GM12878 (cell line): ENCODE measurements around the gene TAF11L6. TPM values are rescaled to one million over a fixed set of nuclear protein-coding genes. Genes with fewer than 3 reads are reported as not detected.
"Not testable (repeated sequence)": the region's sequence is repeated elsewhere in the genome, so short reads cannot be mapped to it uniquely, and the experiment has no call there.

Source experiments
- ATAC-seq: fragments of 200-7000 bp; cut with Tn5 transposase; 3 replicates; pipeline ENCODE4 v1.9.1; 2020; ENCODE audit warnings: mild to moderate bottlenecking, moderate library complexity
- Bru-seq: library from RNA; stranded (reverse); fragments of 400-500 nt; gene quantifications from one replicate; lab custom pipeline; 2021; lab: Mats Ljungman, UMichigan
- BruChase-seq, 2 experiments: library from RNA; stranded (reverse); fragments of 400-500 nt; gene quantifications; one replicate each; lab custom pipeline; 2021; lab: Mats Ljungman, UMichigan
- BruUV-seq: library from RNA; stranded (reverse); fragments of 400-500 nt; replicated peaks from 2 replicates; lab custom pipeline; 2021; lab: Mats Ljungman, UMichigan
- CTCF ChIA-PET: fragments of 300-600 bp; sonication (Branson Sonifier 250); formaldehyde crosslinking; extraction: SDS; loops from one replicate; lab custom pipeline; 2021; ENCODE audit warnings: inconsistent platforms; lab: Yijun Ruan, JAX
- POLR2A ChIA-PET: fragments of 350-600 bp; formaldehyde crosslinking; extraction: SDS; loops from one replicate; lab custom pipeline; 2021; ENCODE audit warnings: inconsistent platforms; lab: Charles Lee
- RAD21 ChIA-PET: fragments of 300-600 bp; sonication (Branson Sonifier 250); formaldehyde crosslinking; loops from one replicate; lab custom pipeline; 2023; ENCODE audit warnings: antibody characterized with exemption; ENCODE audit not compliant: unreplicated experiment; lab: Charles Lee
- SMC1A ChIA-PET: fragments of 300-600 bp; sonication (Branson Sonifier 250); formaldehyde crosslinking; loops from one replicate; lab custom pipeline; 2023; ENCODE audit not compliant: unreplicated experiment, uncharacterized antibody; lab: Charles Lee
- DNase-seq: peaks from one replicate; pipeline ENCODE4 v3.0.0-alpha.2; 2011; ENCODE audit warnings: low read depth, low spot score
- FAIRE-seq: peaks from 3 replicates; lab custom pipeline; 2011; peaks lifted over from hg19 to GRCh38; lab: Jason Lieb, UNC
- H2AFZ ChIP-seq: 2 replicates; pipeline ENCODE4 v1.6.0; 2011; ENCODE audit warnings: low read depth, low read length, control low read depth; ENCODE audit not compliant: control insufficient read depth
- H3K27ac ChIP-seq: 2 replicates; pipeline ENCODE4 v1.5.1; 2011; ENCODE audit warnings: control low read depth; ENCODE audit not compliant: control insufficient read depth, insufficient read depth
- H3K27me3 ChIP-seq, 2 experiments: replicated peaks in 1 of 2; 2 replicates each; pipeline versions ENCODE4 v1.6.0 to v1.6.1; 2011; ENCODE audit warnings: low read length in 1 of 2; ENCODE audit not compliant: control insufficient read depth in 2 of 2, insufficient read depth in 2 of 2
- H3K36me3 ChIP-seq, 2 experiments: 2 replicates each; pipeline ENCODE4 v1.5.1; 2011; ENCODE audit warnings: low read length in 1 of 2; ENCODE audit not compliant: control insufficient read depth in 2 of 2, insufficient read depth in 2 of 2
- H3K4me1 ChIP-seq: 2 replicates; pipeline ENCODE4 v1.6.1; 2011; ENCODE audit warnings: mild to moderate bottlenecking, low read length, moderate library complexity, mixed read lengths; ENCODE audit not compliant: control insufficient read depth, insufficient read depth
- H3K4me2 ChIP-seq: 2 replicates; pipeline ENCODE4 v1.6.0; 2011; ENCODE audit warnings: control low read depth; ENCODE audit not compliant: control insufficient read depth, insufficient read depth
- H3K4me3 ChIP-seq: fragments of 200-600 bp; sonication (generic); 2 replicates; pipeline ENCODE4 v1.5.1; 2016
- H3K79me2 ChIP-seq: 2 replicates; pipeline ENCODE4 v1.6.0; 2011; ENCODE audit warnings: low read length; ENCODE audit not compliant: control insufficient read depth, insufficient read depth
- H3K9ac ChIP-seq: 2 replicates; pipeline ENCODE4 v1.8.0; 2011; ENCODE audit warnings: low read length, control low read depth, mixed read lengths; ENCODE audit not compliant: control insufficient read depth, insufficient read depth
- H3K9me3 ChIP-seq: replicated peaks from 3 replicates; pipeline ENCODE4 v1.5.1; 2011; ENCODE audit warnings: mild to moderate bottlenecking, low read length; ENCODE audit not compliant: control insufficient read depth, insufficient read depth
- H4K20me1 ChIP-seq: 2 replicates; pipeline ENCODE4 v1.6.0; 2011; ENCODE audit not compliant: control insufficient read depth, insufficient read depth
- BCL11A ChIP-seq: IDR thresholded peaks from 2 replicates; pipeline ENCODE4 v1.6.1; 2011; ENCODE audit warnings: low read depth, low read length
- MYC ChIP-seq: IDR thresholded peaks from 2 replicates; pipeline ENCODE4 v1.6.1; 2011; ENCODE audit warnings: mild to moderate bottlenecking, low read length, moderate library complexity, inconsistent platforms; ENCODE audit not compliant: insufficient read depth, insufficient replicate concordance, insufficient read length, severe bottlenecking
- NBN ChIP-seq: fragments of 450-650 bp; IDR thresholded peaks from 2 replicates; pipeline ENCODE4 v1.6.1; 2016
- NFXL1 ChIP-seq: fragments of 450-650 bp; IDR thresholded peaks from 2 replicates; pipeline ENCODE4 v1.6.1; 2017; ENCODE audit warnings: antibody characterized with exemption, mild to moderate bottlenecking, borderline replicate concordance
- RAD21 ChIP-seq: IDR thresholded peaks from 2 replicates; pipeline ENCODE4 v1.6.1; 2011; ENCODE audit warnings: mild to moderate bottlenecking, low read depth, low read length, moderate library complexity; ENCODE audit not compliant: insufficient read depth
- SMC3 ChIP-seq: IDR thresholded peaks from 2 replicates; pipeline ENCODE4 v1.6.1; 2011; ENCODE audit warnings: low read length, improper control_type of control experiment, borderline replicate concordance
- WRNIP1 ChIP-seq: IDR thresholded peaks from 2 replicates; pipeline ENCODE4 v1.6.1; 2011; ENCODE audit warnings: low read depth, low read length, improper control_type of control experiment, borderline replicate concordance
- WGBS: methylation state at CpG from one replicate; pipeline ENCODE4 v1.1.6; 2016; ENCODE audit warnings: low lambda C conversion rate; ENCODE audit not compliant: insufficient replicate concordance, insufficient coverage; ENCODE audit errors: missing lambda C conversion rate; 5-methylcytosine and 5-hydroxymethylcytosine counted together
- in situ Hi-C: fragments of 300-500 bp; cut with MboI; formaldehyde crosslinking; loops from 9 replicates; pipeline ENCODE4 v1.14.3; 2018; ENCODE audit warnings: mixed read lengths
- intact Hi-C: fragments of 100-400 bp; cut with micrococcal nuclease; formaldehyde crosslinking; loops from one replicate; pipeline ENCODE4 v1.14.2; 2022; ENCODE audit not compliant: unreplicated experiment
- long read RNA-seq, 2 experiments: library from polyadenylated mRNA; unstranded; transcript quantifications; one replicate each; pipeline ENCODE4 v2.0.0, GENCODE V29; 2019 to 2020
- polyA minus RNA-seq, 3 experiments: library from RNA; depleted of rRNA, polyadenylated mRNA; stranded (reverse); fragments of >200 nt; gene quantifications; 2 replicates each; pipeline ENCODE4 v1.2.3, GENCODE V29; 2011
- polyA plus RNA-seq, 11 experiments: library from polyadenylated mRNA; depleted of rRNA in 4 of 11; unstranded in 6 of 11; stranded (reverse) in 5 of 11; fragments of >200 nt; fragmentation: Nextera tagmentation in 4 of 11; fragmentation: Illumina TruSeq in 1 of 11; extraction: Ambion mirVana in 4 of 11; extraction: Trizol in 1 of 11; gene quantifications; 1 replicate in 1 of 11; 2 replicates in 10 of 11; pipeline versions ENCODE4 v1.2.1 to v1.2.3, GENCODE V29; 2011 to 2016; ENCODE audit warnings: inconsistent platforms in 2 of 11, missing spikeins in 2 of 11, low read depth in 1 of 11
- total RNA-seq, 4 experiments: library from RNA; depleted of rRNA in 3 of 4; stranded (reverse); fragments of >200 nt in 3 of 4; fragmentation: Illumina TruSeq in 1 of 4; extraction: Trizol in 1 of 4; gene quantifications; 2 replicates each; pipeline versions ENCODE4 v1.2.1 to v1.2.3, GENCODE V29; 2013 to 2021

Gene TAF11L6
- not detected in 2 replicates for total RNA-seq (2013; cell fraction: nucleolus; rRNA removed)
- not detected in 2 replicates for total RNA-seq (2014; rRNA removed)
- not detected in 2 replicates for total RNA-seq (2014; rRNA removed; fragmentation: Illumina TruSeq; extraction: Trizol)
- not detected in 2 replicates for total RNA-seq (2021)
- not detected for polyA plus RNA-seq (2011; ENCODE audit: low read depth)
- not detected in 2 replicates for polyA plus RNA-seq (2011; rRNA removed)
- not detected in 2 replicates for polyA plus RNA-seq (2011; cell fraction: cytosol; rRNA removed)
- polyA plus RNA-seq (2011; cell fraction: nucleus; rRNA removed) = not detected in 2 replicates
- polyA plus RNA-seq (2012) = not detected in 2 replicates
- polyA plus RNA-seq (2014; fragmentation: Illumina TruSeq; extraction: Trizol) = not detected in 2 replicates
- polyA plus RNA-seq (2014; fragmentation: Nextera tagmentation; extraction: Ambion mirVana) = not detected
- not detected in 2 replicates for polyA plus RNA-seq (2014; rRNA removed)
- not detected for polyA plus RNA-seq (2016; fragmentation: Nextera tagmentation; extraction: Ambion mirVana)
- polyA minus RNA-seq (2011; rRNA and poly(A)+ RNA removed) = not detected in 2 replicates
- not detected in 2 replicates for polyA minus RNA-seq (2011; cell fraction: cytosol; rRNA and poly(A)+ RNA removed)
- polyA minus RNA-seq (2011; cell fraction: nucleus; rRNA and poly(A)+ RNA removed) = not detected in 2 replicates
- Bru-seq, nascent RNA = not detected
- BruChase-seq, experiment 1, labeled RNA remaining after a 6-hour chase = not detected
- BruChase-seq, experiment 2, labeled RNA remaining after a 2-hour chase = not detected
- long read RNA-seq, experiment 1 = 0 reads
- long read RNA-seq, experiment 2 = 0 reads

GRCh38 chr5:17528369-17528768, at the start of gene TAF11L6:
TSS of gene TAF11L6 (plus strand) at chr5:17528669.
- H3K9me3 ChIP-seq, CTCF ChIA-PET, H2AFZ ChIP-seq, ATAC-seq, H3K9ac ChIP-seq, POLR2A ChIA-PET, in situ Hi-C loops, H4K20me1 ChIP-seq, BruUV-seq, H3K36me3 ChIP-seq, H3K27ac ChIP-seq, FAIRE-seq, H3K79me2 ChIP-seq, H3K4me3 ChIP-seq, H3K4me2 ChIP-seq, RAD21 ChIA-PET, DNase-seq, H3K4me1 ChIP-seq, SMC1A ChIA-PET, H3K27me3 ChIP-seq, intact Hi-C loops: not testable (repeated sequence)
- no CpG with 5 or more reads among the region's 15 CpGs for WGBS

GRCh38 chr5:17481378-17481777, 47.1 kb upstream of the TAF11L6 start:
- no peaks in the 10 kb centered on the region for H3K4me1 ChIP-seq
- H3K9me3 ChIP-seq = no peaks in the 10 kb centered on the region
- H3K79me2 ChIP-seq = no peaks in the 10 kb centered on the region
- H3K36me3 ChIP-seq = no peaks in the 10 kb centered on the region
- in situ Hi-C loops (no loop called here), intact Hi-C loops (loop anchor here (10.0 kb wide), 1 partner anchor 267 kb away; the partner anchor contains the start of gene BASP1)
- no peak for DNase-seq
- TF ChIP-seq NBN (no peak), SMC3 (no peak), WRNIP1 (no peak), NFXL1 (no peak), BCL11A (no peak), RAD21 (no peak), MYC (no peak)
- FAIRE-seq = no peak
- H3K27me3 ChIP-seq = no peaks in the 10 kb centered on the region; a peak in 1 of 4 replicates
- H3K4me3 ChIP-seq = no peak overlapping the region
- ChIA-PET POLR2A (no interaction called here), RAD21 (no interaction called here), CTCF (no interaction called here), SMC1A (interaction anchor here (1.5 kb wide), 1 partner anchor 265 kb away, joined by 8 read pairs; no protein-coding TSS in a partner anchor)
- H3K9ac ChIP-seq = no peak overlapping the region
- H4K20me1 ChIP-seq = no peaks in the 10 kb centered on the region
- no peak overlapping the region for H3K4me2 ChIP-seq
- no peak for ATAC-seq
- no peak overlapping the region for H2AFZ ChIP-seq
- WGBS = 5% methylated on average over 4 of the region's 4 CpGs
- BruUV-seq = no TSS peak
- no peak overlapping the region for H3K27ac ChIP-seq
